Smooth muscle cell (in vitro differentiated cells): ENCODE measurements around the gene DIP2C. TPM values are rescaled to one million over a fixed set of nuclear protein-coding genes. Genes with fewer than 3 reads are reported as not detected.

ENCODE experiments used
- DNase-seq: peaks from one replicate; lab custom pipeline; 2025; ENCODE audit not compliant: unreplicated experiment; lab: John Stamatoyannopoulos, UW
- H2AFZ ChIP-seq: fragments of 200-600 bp; sonication (generic); 2 replicates; pipeline ENCODE4 v1.6.0; 2016; ENCODE audit warnings: antibody characterized with exemption, low read depth, mild to moderate bottlenecking
- H3F3A ChIP-seq: fragments of 200-600 bp; sonication (generic); 2 replicates; pipeline ENCODE4 v1.6.0; 2017; ENCODE audit warnings: antibody characterized with exemption, low read depth
- H3K27ac ChIP-seq: fragments of 200-600 bp; sonication (generic); 2 replicates; pipeline ENCODE4 v1.5.1; 2016; ENCODE audit warnings: low read depth, mild to moderate bottlenecking
- H3K27me3 ChIP-seq: fragments of 200-600 bp; sonication (generic); 2 replicates; pipeline ENCODE4 v1.6.1; 2016; ENCODE audit warnings: low read depth, mild to moderate bottlenecking
- H3K36me3 ChIP-seq: fragments of 200-600 bp; sonication (generic); 2 replicates; pipeline ENCODE4 v1.5.1; 2016; ENCODE audit warnings: low read depth
- H3K4me1 ChIP-seq: fragments of 200-600 bp; sonication (generic); 2 replicates; pipeline ENCODE4 v1.5.1; 2016; ENCODE audit warnings: low read depth
- H3K4me2 ChIP-seq: fragments of 200-600 bp; sonication (generic); 2 replicates; pipeline ENCODE4 v1.6.0; 2016; ENCODE audit warnings: mild to moderate bottlenecking
- H3K4me3 ChIP-seq: fragments of 200-600 bp; sonication (generic); 2 replicates; pipeline ENCODE4 v1.5.1; 2016; ENCODE audit warnings: mild to moderate bottlenecking
- H3K79me2 ChIP-seq: fragments of 200-600 bp; sonication (generic); 2 replicates; pipeline ENCODE4 v1.6.0; 2016; ENCODE audit warnings: low read depth, mild to moderate bottlenecking
- H3K9ac ChIP-seq: fragments of 200-600 bp; sonication (generic); 2 replicates; pipeline ENCODE4 v1.6.0; 2016; ENCODE audit warnings: low read depth
- H3K9me3 ChIP-seq: fragments of 200-600 bp; sonication (generic); replicated peaks from 2 replicates; pipeline ENCODE4 v1.5.1; 2016; ENCODE audit warnings: low read depth
- H4K20me1 ChIP-seq: fragments of 200-600 bp; sonication (generic); 2 replicates; pipeline ENCODE4 v1.6.0; 2016; ENCODE audit warnings: low read depth
- CTCF ChIP-seq: fragments of 200-600 bp; sonication (generic); IDR thresholded peaks from 2 replicates; pipeline ENCODE4 v1.5.1; 2017; ENCODE audit warnings: borderline replicate concordance, mild to moderate bottlenecking, antibody characterized with exemption; ENCODE audit not compliant: insufficient read depth, poor library complexity, severe bottlenecking
- WGBS: methylation state at CpG from one replicate; pipeline ENCODE4 v1.1.7; 2016; ENCODE audit warnings: low lambda C conversion rate; 5-methylcytosine and 5-hydroxymethylcytosine counted together
- polyA plus RNA-seq: library from polyadenylated mRNA; unstranded; fragments of >200 nt; fragmentation: Nextera tagmentation; extraction: Ambion mirVana; gene quantifications from 2 replicates; pipeline ENCODE4 v1.2.1, GENCODE V29; 2016
- total RNA-seq: library from RNA; depleted of rRNA; stranded (reverse); fragments of >200 nt; gene quantifications from 2 replicates; pipeline ENCODE4 v1.2.3, GENCODE V29; 2014

DIP2C gene
- total and polyA plus RNA-seq, 2 experiments from 2014 or later: 14.9 to 15.3 TPM

GRCh38 chr10:453647-454046 is 235.8 kb downstream of the DIP2C start:
- Histone ChIP-seq H3K36me3 (no peaks in the 10 kb centered on the region), H2AFZ (no peak overlapping the region), H3K27ac (no peak overlapping the region), H3K79me2 (peaks cover 11% of the 10 kb centered on the region), H3K27me3 (no peaks in the 10 kb centered on the region), H3K4me1 (peaks cover 11% of the 10 kb centered on the region), H3K4me2 (no peak overlapping the region), H3F3A (peaks cover 11% of the 10 kb centered on the region), H3K9me3 (no peaks in the 10 kb centered on the region), H4K20me1 (peaks cover 90% of the 10 kb centered on the region), H3K9ac (no peak overlapping the region), H3K4me3 (no peak overlapping the region)
- TF ChIP-seq CTCF: no peak
- DNase-seq: no peak
- 80% methylated on average over 3 of the region's 3 CpGs for WGBS

- Histone ChIP-seq H3K27ac (no peak overlapping the region), H3K9me3 (no peaks in the 10 kb centered on the region), H3K4me2 (no peak overlapping the region), H3K27me3 (no peaks in the 10 kb centered on the region), H3F3A (peaks cover 11% of the 10 kb centered on the region), H3K4me1 (peaks cover 11% of the 10 kb centered on the region), H3K4me3 (no peak overlapping the region), H3K36me3 (no peaks in the 10 kb centered on the region), H3K79me2 (peaks cover 11% of the 10 kb centered on the region), H3K9ac (no peak overlapping the region), H4K20me1 (peaks cover 90% of the 10 kb centered on the region), H2AFZ (no peak overlapping the region)
- WGBS: 85% methylated on average over 24 of the region's 24 CpGs
- TF ChIP-seq CTCF: no peak
- DNase-seq: no peak
These were observed 236.7 kb downstream of the DIP2C start for GRCh38 chr10:452512-453426.

GRCh38 chr10:451856-452255 is 237.6 kb downstream of the DIP2C start:
- WGBS: 86% methylated on average over 7 of the region's 7 CpGs
- no peak overlapping the region for H3K4me2 ChIP-seq
- H3K9me3 ChIP-seq: no peaks in the 10 kb centered on the region
- TF ChIP-seq CTCF: no peak
- no peak overlapping the region for H3K4me3 ChIP-seq
- H2AFZ ChIP-seq: no peak overlapping the region
- peaks cover 90% of the 10 kb centered on the region for H4K20me1 ChIP-seq
- H3K79me2 ChIP-seq: peaks cover 8% of the 10 kb centered on the region
- peaks cover 11% of the 10 kb centered on the region for H3K4me1 ChIP-seq
- no peak overlapping the region for H3K9ac ChIP-seq
- H3K36me3 ChIP-seq: no peaks in the 10 kb centered on the region
- peaks cover 11% of the 10 kb centered on the region for H3F3A ChIP-seq
- no peaks in the 10 kb centered on the region for H3K27me3 ChIP-seq
- no peak overlapping the region for H3K27ac ChIP-seq
- DNase-seq: no peak
